Chondrocyte (in vitro differentiated cells): Measurements from ENCODE around the gene TOP2B. TPM values are rescaled to one million over a fixed set of nuclear protein-coding genes. Genes with fewer than 3 reads are reported as not detected.

Experiments used
- DNase-seq: peaks from one replicate; pipeline ENCODE4 v3.0.0; 2021; ENCODE audit warnings: mixed read lengths, low spot score
- H3K27ac Mint-ChIP-seq: one replicate; pipeline ENCODE4 v1.8.0; 2021; ENCODE audit warnings: mild to moderate bottlenecking, moderate library complexity, mixed read lengths; ENCODE audit not compliant: unreplicated experiment
- H3K27me3 Mint-ChIP-seq: 2 replicates; pipeline ENCODE4 v1.8.0; 2021; ENCODE audit warnings: low read depth, mixed read lengths
- H3K36me3 Mint-ChIP-seq: 2 replicates; pipeline ENCODE4 v1.8.0; 2021; ENCODE audit warnings: low read depth, mixed read lengths
- H3K4me1 Mint-ChIP-seq: 2 replicates; pipeline ENCODE4 v1.8.0; 2021; ENCODE audit warnings: low read depth, mild to moderate bottlenecking, mixed read lengths
- H3K4me3 Mint-ChIP-seq: one replicate; pipeline ENCODE4 v1.8.0; 2021; ENCODE audit warnings: mild to moderate bottlenecking, moderate library complexity, mixed read lengths; ENCODE audit not compliant: unreplicated experiment
- H3K9me3 Mint-ChIP-seq: 2 replicates; pipeline ENCODE4 v1.8.0; 2021; ENCODE audit warnings: low read depth, mixed read lengths
- total RNA-seq: library from RNA; stranded (reverse); gene quantifications from 3 replicates; pipeline ENCODE4 v1.2.1, GENCODE V29; 2021
- TF ChIP-seq, protein P1 (sequence below): fragments of 200-600 bp; sonication (generic); IDR thresholded peaks from 2 replicates; pipeline ENCODE4 v1.5.0; 2021; ENCODE audit warnings: antibody characterized with exemption, mild to moderate bottlenecking, moderate library complexity

The TOP2B gene
- total RNA-seq, 1 donor from 2014 or later: 80.9 TPM

GRCh38 chr3:25707268-25707926 is 42.7 kb upstream of the TOP2B start:
- H3K9me3 Mint-ChIP-seq: no peaks in the 10 kb centered on the region
- H3K27me3 Mint-ChIP-seq: peaks cover 20% of the 10 kb centered on the region
- H3K36me3 Mint-ChIP-seq: no peaks in the 10 kb centered on the region
- H3K4me1 Mint-ChIP-seq: no peaks in the 10 kb centered on the region
- TF ChIP-seq, protein P1, sequence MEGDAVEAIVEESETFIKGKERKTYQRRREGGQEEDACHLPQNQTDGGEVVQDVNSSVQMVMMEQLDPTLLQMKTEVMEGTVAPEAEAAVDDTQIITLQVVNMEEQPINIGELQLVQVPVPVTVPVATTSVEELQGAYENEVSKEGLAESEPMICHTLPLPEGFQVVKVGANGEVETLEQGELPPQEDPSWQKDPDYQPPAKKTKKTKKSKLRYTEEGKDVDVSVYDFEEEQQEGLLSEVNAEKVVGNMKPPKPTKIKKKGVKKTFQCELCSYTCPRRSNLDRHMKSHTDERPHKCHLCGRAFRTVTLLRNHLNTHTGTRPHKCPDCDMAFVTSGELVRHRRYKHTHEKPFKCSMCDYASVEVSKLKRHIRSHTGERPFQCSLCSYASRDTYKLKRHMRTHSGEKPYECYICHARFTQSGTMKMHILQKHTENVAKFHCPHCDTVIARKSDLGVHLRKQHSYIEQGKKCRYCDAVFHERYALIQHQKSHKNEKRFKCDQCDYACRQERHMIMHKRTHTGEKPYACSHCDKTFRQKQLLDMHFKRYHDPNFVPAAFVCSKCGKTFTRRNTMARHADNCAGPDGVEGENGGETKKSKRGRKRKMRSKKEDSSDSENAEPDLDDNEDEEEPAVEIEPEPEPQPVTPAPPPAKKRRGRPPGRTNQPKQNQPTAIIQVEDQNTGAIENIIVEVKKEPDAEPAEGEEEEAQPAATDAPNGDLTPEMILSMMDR: no peak
- no peak for DNase-seq
- H3K4me3 Mint-ChIP-seq: no peak overlapping the region
- H3K27ac Mint-ChIP-seq: no peak overlapping the region

DNA sequence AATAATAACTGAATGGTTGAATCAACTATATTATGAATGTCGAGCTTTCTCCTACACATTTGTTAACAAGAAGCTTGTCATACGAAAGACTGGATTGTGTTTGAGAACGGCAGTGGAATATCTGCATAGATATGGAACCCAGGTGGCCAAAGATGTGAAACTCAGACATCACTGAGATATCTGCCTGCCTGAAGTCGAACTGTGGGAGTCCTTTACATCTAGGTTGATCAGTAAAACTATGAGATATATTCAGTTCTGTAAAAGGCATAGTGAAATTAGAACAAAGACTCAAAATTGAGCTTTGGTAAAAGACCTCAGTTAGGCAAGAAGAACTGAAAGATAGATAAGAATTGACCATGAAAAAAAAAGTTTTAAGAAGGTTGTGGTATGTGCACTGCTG is 41.5 kb upstream of the TOP2B start:
- Mint-ChIP-seq H3K36me3 (no peaks in the 10 kb centered on the region), H3K27me3 (peaks cover 20% of the 10 kb centered on the region), H3K9me3 (no peaks in the 10 kb centered on the region), H3K4me1 (no peaks in the 10 kb centered on the region), H3K4me3 (no peak overlapping the region), H3K27ac (no peak overlapping the region)
- TF ChIP-seq, protein P1: no peak
- no peak for DNase-seq

DNA sequence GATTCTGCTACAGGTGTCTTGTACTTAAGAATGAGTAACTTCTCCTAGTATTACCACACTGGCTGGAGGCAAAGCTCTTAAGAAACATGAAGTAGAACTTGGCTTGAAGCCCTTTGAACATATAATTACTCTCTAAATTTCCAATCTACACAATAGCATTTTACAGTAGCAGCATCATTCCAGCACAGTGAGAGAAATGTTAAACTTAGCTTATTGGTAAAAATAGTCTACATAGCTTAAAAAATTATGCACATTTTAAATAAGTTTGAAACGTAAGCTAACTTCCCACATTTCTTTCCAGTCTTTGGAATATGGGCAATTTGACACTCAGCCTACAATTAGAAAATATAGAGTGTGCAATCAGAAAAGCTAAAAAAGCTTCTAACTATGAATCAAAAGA is 32.8 kb upstream of the TOP2B start:
- H3K27me3 Mint-ChIP-seq: peaks cover 7% of the 10 kb centered on the region
- H3K9me3 Mint-ChIP-seq: no peaks in the 10 kb centered on the region
- no peak overlapping the region for H3K27ac Mint-ChIP-seq
- no peaks in the 10 kb centered on the region for H3K36me3 Mint-ChIP-seq
- TF ChIP-seq, protein P1: no peak
- DNase-seq: no peak
- H3K4me3 Mint-ChIP-seq: no peak overlapping the region
- H3K4me1 Mint-ChIP-seq: no peaks in the 10 kb centered on the region

DNA sequence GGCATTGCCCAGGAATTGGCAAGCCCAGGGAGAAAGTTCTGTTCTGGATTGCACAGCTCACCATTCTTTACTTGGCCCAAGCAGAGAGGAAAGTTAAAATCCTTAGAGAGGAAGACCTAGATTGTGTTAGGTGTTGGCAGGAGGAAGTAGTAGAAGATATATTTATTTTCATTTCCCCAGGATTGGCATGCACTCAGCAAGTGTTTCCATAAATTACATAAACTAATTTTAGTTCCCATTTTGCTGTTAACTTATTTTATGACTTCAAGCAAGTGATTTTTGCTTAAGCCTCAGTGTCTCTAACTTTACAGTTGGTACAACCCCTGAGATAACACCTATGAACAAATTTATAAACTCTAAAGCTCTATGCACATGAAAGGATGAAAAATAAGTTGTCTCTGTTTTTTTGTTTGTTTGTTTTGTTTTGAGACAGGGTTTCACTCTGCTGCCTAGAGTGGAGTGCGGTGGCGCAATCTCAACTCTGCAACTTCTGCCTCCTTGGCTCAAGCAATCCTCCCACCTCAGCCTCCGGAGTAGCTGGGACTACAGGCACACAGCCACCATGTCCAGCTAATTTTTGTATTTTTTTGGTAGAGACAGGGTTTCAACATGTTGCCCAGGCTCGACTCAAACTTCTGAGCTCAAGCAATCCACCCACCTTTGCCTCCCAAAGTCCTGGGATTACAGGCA is 31.2 kb upstream of the TOP2B start:
- peaks cover 14% of the 10 kb centered on the region for H3K27me3 Mint-ChIP-seq
- H3K27ac Mint-ChIP-seq: no peak overlapping the region
- TF ChIP-seq, protein P1: no peak
- no peaks in the 10 kb centered on the region for H3K9me3 Mint-ChIP-seq
- no peak for DNase-seq
- no peak overlapping the region for H3K4me3 Mint-ChIP-seq
- H3K36me3 Mint-ChIP-seq: no peaks in the 10 kb centered on the region
- no peaks in the 10 kb centered on the region for H3K4me1 Mint-ChIP-seq

GRCh38 chr3:25693238-25693637 is 28.5 kb upstream of the TOP2B start:
- H3K27me3 Mint-ChIP-seq: peaks cover 20% of the 10 kb centered on the region
- no peaks in the 10 kb centered on the region for H3K4me1 Mint-ChIP-seq
- no peak for DNase-seq
- H3K9me3 Mint-ChIP-seq: no peaks in the 10 kb centered on the region
- H3K4me3 Mint-ChIP-seq: no peak overlapping the region
- TF ChIP-seq, protein P1: no peak
- no peak overlapping the region for H3K27ac Mint-ChIP-seq
- H3K36me3 Mint-ChIP-seq: no peaks in the 10 kb centered on the region
